T-helper 2 cell (primary cell): ENCODE results near the gene RAB27A.
A peak's percentile ranks its signal among the peaks of the same experiment; 100 is the strongest.

Source experiments
- DNase-seq, 5 experiments: peaks; one replicate each; pipeline versions ENCODE4 v3.0.0 to v3.0.0-alpha.2; 2012 to 2022

RAB27A gene

GRCh38 chr15:55221090-55222011 lies 68.3 kb downstream of the RAB27A start:
- peak in 2 of 5 experiments; percentile 37 to 79 for DNase-seq

DNA sequence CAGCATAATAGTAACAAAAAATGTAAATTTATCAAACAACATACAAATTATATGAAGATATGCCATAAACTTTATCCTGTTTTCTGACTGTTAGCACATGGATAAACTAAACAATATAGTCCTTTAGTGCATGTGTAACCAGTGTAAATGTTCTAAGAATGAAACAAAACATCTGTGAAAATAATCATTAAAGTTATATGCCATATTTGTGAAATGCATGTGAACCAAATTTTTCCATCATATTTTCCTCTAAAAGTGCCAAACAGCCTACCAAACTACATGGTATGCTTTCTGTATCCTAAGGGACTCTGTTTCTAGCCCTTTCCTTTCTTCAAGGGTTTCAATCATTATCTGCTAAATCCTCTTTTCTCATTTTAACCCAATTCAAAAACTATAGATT lies 69.0 kb downstream of the RAB27A start:
- DNase-seq = no peak

DNA sequence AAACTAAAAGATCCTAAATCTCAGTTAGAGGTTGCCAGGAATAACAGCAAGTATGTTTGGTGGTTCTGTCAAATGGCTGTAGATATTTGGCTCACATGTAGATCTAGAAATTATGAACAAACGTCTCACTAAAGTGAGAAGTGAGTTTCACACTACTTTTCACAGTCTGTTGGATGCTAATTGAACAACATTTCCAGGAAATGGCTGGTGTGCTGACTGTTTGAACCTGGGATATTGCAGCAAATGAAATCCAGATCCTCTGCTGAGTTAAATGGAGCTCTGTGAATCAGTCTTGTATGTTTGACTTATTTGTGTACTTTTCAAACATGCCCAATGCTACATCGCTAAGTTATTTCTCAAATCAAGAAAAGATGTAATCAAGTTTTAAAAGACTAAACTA lies 71.6 kb downstream of the RAB27A start:
- peak in 1 of 5 experiments; percentile 64 for DNase-seq

DNA sequence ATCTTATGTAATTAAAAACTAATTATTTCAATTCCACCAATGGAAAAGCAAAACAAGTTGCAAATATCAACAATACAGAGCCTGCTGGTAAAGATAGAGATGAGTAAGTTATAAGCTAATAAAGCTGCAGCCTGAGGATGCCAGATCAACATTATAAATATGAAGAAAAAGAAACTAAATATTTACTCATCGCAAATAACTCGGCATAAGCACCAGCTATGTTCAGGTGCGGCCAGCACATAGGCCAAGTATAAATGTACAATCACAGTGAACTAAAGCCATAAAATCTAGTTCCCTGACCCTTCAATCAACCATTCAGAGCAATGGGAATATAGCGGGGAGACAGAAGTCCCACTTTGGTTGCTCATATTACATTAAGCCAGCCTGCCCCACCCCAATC lies 85.1 kb downstream of the RAB27A start:
- no peak for DNase-seq

- DNase-seq = no peak
Measured at GRCh38 chr15:55202206-55202605, 87.4 kb downstream of the RAB27A start.

DNA sequence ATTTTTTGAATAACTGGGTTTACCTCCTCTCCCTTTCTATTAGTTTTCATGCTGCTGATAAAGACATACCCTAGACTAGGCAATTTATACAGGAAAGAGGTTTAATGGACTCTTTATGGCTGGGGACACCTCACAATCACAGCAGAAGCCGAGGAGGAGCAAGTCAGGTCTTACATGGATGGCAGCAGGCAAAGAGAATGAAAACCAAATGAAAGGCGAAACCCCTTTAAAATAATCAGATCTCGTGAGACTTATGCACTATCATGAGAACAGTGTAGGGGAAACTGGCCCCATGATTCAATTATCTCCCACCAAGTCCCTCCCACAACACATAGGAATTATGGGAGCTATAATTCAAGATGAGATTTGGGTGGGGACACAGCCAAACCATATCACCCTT lies 90.9 kb downstream of the RAB27A start:
- no peak for DNase-seq

DNA sequence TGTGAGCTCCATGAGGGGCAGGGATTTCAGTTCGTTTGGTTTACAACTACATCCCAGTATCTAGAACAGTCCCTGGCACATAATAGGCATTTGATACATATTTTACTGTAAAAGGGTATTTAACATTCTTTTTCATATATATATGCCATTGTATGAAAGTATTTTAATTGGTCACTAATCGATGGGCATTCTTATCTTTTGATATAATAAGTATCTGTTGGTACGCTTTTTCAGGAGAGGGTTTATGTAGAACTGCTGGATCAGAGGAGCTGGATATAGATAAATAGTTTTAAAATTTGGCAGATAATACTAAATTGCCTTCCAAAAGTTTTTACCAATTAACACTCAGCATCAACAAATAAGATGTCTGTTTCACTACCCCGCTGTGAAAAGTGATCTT lies 91.9 kb downstream of the RAB27A start:
- no peak for DNase-seq

GRCh38 chr15:55197362-55197705 lies 92.3 kb downstream of the RAB27A start:
- DNase-seq = peak in 1 of 5 experiments; percentile 58

DNA sequence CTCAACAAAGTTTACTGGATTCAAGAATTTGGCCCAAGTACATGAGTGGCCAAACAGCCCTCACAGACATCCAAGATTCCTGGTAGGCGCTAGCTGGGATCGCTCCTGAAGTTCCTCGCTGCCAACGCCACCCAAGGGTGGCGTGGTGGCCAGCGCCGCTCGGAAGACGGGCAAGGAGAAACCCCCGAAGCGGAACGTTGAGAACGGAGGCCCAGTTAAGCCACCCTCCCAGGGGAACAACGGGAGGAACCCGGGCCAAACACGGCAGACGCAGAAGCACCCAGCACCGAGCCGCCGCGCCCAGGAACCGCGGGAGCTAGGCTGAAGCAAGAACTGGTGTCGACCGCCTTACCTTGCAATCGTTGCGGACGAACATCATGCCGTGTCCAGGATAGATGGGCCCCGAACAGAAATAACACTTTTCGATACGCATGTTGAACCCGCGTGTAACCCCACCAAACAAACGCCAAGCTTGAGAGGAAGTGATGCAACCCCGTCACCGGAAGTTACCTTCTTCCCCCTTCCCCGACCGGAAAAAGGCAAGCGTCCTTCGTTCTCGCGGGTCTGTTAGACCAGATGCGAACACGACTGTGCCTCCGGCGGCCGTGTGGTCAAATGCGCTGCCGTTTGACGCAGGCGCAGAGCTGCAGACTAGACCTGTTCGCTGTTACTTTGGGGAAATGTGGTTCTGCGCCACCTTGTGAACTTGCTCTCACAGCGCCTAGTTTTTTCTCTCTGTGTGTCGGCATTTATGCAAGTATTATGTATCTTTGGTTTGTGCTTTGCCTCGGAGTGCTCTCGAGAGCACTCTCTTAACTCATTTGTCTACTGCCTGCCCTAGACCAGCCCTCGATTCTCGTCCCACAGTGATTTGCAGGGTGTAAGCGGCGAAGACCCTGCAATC lies 92.9 kb downstream of the RAB27A start, which contains the start of gene RSL24D1:
TSS of gene RSL24D1 (minus strand) at position 484 of the 904 bp plus-strand sequence. CDS start at position 433, 51 bp downstream.
- DNase-seq = peak; percentile 83 to 99 (median 94)

GRCh38 chr15:55195996-55196395 lies 93.6 kb downstream of the RAB27A start:
- peak in 1 of 5 experiments; percentile 5 for DNase-seq

DNA sequence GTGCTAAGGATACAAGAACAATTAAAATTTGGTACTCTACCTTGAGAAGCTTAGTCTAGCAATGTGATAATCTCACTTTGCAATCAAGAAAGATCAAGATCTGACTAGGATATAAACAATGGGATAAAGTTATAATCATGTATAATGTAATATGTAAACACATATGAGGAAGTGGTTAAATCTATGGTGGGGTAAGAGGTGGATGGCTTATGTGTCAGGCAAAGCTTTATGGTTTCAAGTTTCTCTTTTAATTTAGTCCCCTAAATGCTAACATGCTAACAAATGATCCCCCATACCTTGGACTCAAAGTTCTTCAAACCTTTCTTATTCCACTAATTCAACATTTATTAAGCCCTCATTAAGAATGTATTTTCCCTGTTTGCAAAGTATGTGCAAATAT lies 95.4 kb downstream of the RAB27A start:
- peak in 1 of 5 experiments; percentile 54 for DNase-seq

GRCh38 chr15:55186331-55186730 lies 103.3 kb downstream of the RAB27A start:
- DNase-seq = no peak

DNA sequence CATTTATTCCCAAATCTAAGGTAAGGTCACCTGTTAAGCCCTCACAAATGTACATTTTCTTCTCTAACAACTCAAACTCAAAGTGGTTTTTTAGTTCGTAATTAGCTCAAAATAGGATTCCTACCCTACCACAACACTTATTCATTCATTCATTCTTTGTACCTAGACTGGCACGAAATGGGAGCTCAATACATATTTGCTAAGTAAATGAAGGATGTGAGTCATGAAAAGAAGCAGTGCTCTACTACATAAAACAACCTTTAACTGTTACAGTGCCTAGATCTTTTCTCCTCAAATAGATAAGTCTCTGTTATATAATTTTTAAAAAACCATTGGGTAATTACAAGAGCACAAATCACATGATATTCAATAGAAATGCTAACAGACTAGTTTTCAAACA lies 105.9 kb downstream of the RAB27A start:
- DNase-seq = no peak

- DNase-seq = no peak
Measured at GRCh38 chr15:55179141-55179540, 110.5 kb downstream of the RAB27A start.

DNA sequence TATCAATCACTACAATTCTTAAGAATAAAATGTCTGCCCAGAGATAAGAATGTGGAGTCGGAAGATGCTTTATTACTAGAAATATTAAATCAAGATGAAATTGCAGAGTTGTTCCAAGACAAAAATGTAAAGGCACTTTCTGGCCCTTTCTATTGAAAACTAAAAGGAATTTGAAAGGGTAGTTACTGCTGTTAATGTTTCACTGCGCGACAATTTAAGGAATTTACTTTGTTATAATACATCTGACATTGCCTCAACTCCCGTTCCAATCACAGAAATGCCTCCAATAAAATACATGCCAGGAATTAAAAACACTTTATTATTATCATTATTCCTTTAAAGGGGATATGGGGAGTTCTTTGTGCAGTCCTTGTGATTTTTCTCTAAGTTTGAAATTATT lies 119.3 kb downstream of the RAB27A start:
- no peak for DNase-seq

- peak in 4 of 5 experiments; percentile 13 to 63 (median 16) for DNase-seq
Measured at GRCh38 chr15:55168350-55168974, 121.2 kb downstream of the RAB27A start.

DNA sequence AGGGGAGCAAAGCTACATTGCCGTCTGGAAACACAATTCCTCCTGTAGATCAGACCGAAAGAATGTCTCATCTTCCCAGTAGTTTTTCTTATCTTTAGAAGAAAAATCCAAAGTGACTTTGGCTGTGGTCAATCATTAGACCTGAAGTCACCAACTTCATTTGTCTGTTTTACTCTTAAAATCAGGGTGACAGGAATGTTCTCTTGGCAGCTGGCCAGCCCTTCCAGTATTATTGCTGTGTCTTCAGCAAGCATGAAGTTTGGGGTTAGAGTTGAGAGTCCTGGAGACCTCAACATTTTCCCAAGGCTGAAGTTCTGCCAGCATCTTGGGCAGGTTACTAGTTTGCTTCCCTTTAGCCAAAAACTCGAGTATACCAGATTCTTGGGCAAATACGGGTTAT lies 125.3 kb downstream of the RAB27A start:
- no peak for DNase-seq
